Heart left ventricle (tissue), 13 donors: ENCODE results near the gene EPHA7.

Experiments used
- POLR2A ChIP-seq, 2 donors: fragments of 450-650 bp; IDR thresholded peaks; one replicate each; pipeline ENCODE4 v1.6.1; 2017; ENCODE audit warnings: antibody characterized with exemption in 2 of 2, mild to moderate bottlenecking in 2 of 2, moderate library complexity in 2 of 2
- TF ChIP-seq, protein P1 (sequence below), 12 donors: fragments of 200-600 bp; sonication (generic) in 4 of 12; IDR thresholded peaks; one replicate each; pipeline versions ENCODE4 v1.5.0 to v1.8.0; 2018 to 2022; ENCODE audit warnings: antibody characterized with exemption in 12 of 12, mild to moderate bottlenecking in 5 of 12
- donor health status: ischemic (EF 13 %, LVEDD 7.1; RV severe dilation, severe dysfunction).
- donor health status: DM: no; HTN: yes; CAD: no.
- donor health status: DM: no; HTN: no; CAD: no.
- donor health status: ischemic (EF 25% LVEDD 6.9; RV normal size, moderate dysfunction).
- donor health status: ischemic (EF 25% LVEDD 5.7; RV mildly dilated, moderate dysfunction).
- donor health status: ischemic (EF 35%, LVEDD 5.7; RV mildly dilated, moderate dysfunction).
- donor health status: nonischemic (EF 11% LVEDD 7.7; RV severe dilation, severe dysfunction).
- donor health status: DM: yes; HTN: yes; CAD: no.
- donor health status: PGD.
- donor health status: ischemic (EF 29% LVEDD 5.4; RV normal size, mild dysfunction).
- donor health status: nonischemic (EF 23%, LVEDD 6.1; RV moderate dilation, normal function).

DNA sequence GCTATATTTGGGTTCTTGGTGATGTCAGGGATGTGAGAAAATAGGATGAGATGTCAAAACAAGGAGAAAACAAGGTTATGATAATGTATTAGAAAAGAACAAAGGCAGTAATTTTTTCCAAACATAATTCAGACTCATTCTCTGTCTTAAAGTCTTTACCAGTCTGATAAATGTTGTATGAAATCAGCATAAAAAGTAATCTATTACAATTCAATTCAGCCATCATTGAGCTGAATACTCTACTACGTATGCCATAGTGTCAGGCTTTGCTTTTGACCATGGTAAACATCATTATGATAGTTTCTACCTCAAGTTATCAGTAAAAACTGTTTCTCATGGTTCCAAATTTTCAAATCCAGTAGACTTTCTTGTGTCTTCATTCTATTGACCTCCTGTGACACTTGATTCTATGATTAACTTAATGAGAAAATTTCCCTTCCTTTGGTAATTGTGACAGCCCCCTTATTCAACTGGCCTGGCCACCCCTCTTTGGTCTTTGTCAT lies 75.0 kb downstream of the EPHA7 start:
- TF ChIP-seq, protein P1, sequence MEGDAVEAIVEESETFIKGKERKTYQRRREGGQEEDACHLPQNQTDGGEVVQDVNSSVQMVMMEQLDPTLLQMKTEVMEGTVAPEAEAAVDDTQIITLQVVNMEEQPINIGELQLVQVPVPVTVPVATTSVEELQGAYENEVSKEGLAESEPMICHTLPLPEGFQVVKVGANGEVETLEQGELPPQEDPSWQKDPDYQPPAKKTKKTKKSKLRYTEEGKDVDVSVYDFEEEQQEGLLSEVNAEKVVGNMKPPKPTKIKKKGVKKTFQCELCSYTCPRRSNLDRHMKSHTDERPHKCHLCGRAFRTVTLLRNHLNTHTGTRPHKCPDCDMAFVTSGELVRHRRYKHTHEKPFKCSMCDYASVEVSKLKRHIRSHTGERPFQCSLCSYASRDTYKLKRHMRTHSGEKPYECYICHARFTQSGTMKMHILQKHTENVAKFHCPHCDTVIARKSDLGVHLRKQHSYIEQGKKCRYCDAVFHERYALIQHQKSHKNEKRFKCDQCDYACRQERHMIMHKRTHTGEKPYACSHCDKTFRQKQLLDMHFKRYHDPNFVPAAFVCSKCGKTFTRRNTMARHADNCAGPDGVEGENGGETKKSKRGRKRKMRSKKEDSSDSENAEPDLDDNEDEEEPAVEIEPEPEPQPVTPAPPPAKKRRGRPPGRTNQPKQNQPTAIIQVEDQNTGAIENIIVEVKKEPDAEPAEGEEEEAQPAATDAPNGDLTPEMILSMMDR (IDR thresholded peaks at IDR 0.05) = no peak
- no peak for TF ChIP-seq POLR2A (IDR thresholded peaks at IDR 0.05)
